HCT116 (cell line): ENCODE measurements around the gene NPIPA5. TPM values are rescaled to one million over a fixed set of nuclear protein-coding genes. Genes with fewer than 3 reads are reported as not detected.

Source experiments
- ATAC-seq: fragments of 200-7000 bp; cut with Tn5 transposase; 2 replicates; pipeline ENCODE4 v1.9.1; 2020; ENCODE audit warnings: mild to moderate bottlenecking, moderate library complexity
- BruUV-seq: library from RNA; stranded (reverse); fragments of 400-500 nt; replicated peaks from 2 replicates; lab custom pipeline; 2021; lab: Mats Ljungman, UMichigan
- CTCF ChIA-PET: fragments of 300-600 bp; sonication (Branson Sonifier 250); formaldehyde crosslinking; loops from one replicate; lab custom pipeline; 2021; ENCODE audit warnings: antibody characterized with exemption; lab: Charles Lee
- POLR2A ChIA-PET: fragments of 300-600, 350-600 bp; sonication (Branson Sonifier 250); formaldehyde crosslinking; loops from one replicate; lab custom pipeline; 2021; ENCODE audit warnings: antibody characterized with exemption; lab: Charles Lee
- RAD21 ChIA-PET, 2 experiments: fragments of 300-600 bp; sonication (Branson Sonifier 250); formaldehyde crosslinking; loops; one replicate each; lab custom pipeline; 2023; ENCODE audit warnings: low total read pairs in 2 of 2; ENCODE audit not compliant: uncharacterized antibody in 2 of 2, unreplicated experiment in 2 of 2, low non-redundant PET in 1 of 2; lab: Charles Lee
- DNase-seq: peaks from one replicate; pipeline ENCODE4 v3.0.0-alpha.2; 2010; ENCODE audit warnings: low read depth, low spot score
- H2AFZ ChIP-seq: fragments of 200-600 bp; shearing (Covaris generic), sonication (generic); 2 replicates; pipeline ENCODE4 v1.6.1; 2017; ENCODE audit warnings: low read depth, mixed run types, mixed read lengths, antibody characterized with exemption, low read length; ENCODE audit not compliant: poor library complexity, severe bottlenecking
- H3K27ac ChIP-seq: 2 replicates; pipeline ENCODE4 v1.5.1; 2012; ENCODE audit warnings: low read depth, low read length
- H3K27me3 ChIP-seq: fragments of 200-600 bp; sonication (generic); 2 replicates; pipeline ENCODE4 v1.6.1; 2016; ENCODE audit warnings: mixed run types, low read length, mixed read lengths; ENCODE audit not compliant: insufficient read depth
- H3K36me3 ChIP-seq, 2 experiments: fragments of 200-500 bp in 1 of 2; fragments of 200-600 bp in 1 of 2; sonication (Bioruptor generic) in 1 of 2; sonication (generic) in 1 of 2; 2 replicates each; pipeline versions ENCODE4 v1.5.1 to v1.6.1; 2014 to 2016; ENCODE audit warnings: low read length in 2 of 2, inconsistent platforms in 1 of 2, mixed read lengths in 1 of 2, mixed run types in 1 of 2; ENCODE audit not compliant: insufficient read depth in 2 of 2, control insufficient read depth in 1 of 2
- H3K4me1 ChIP-seq, 2 experiments: fragments of 200-600 bp in 1 of 2; sonication (generic) in 1 of 2; 2 replicates each; pipeline versions ENCODE4 v1.5.1 to v1.6.1; 2012 to 2017; ENCODE audit warnings: low read length in 2 of 2, inconsistent platforms in 1 of 2, mild to moderate bottlenecking in 1 of 2, mixed read lengths in 1 of 2, mixed run types in 1 of 2, moderate library complexity in 1 of 2; ENCODE audit not compliant: insufficient read depth in 2 of 2, control insufficient read depth in 1 of 2
- H3K4me2 ChIP-seq: fragments of 200-600 bp; sonication (generic); 2 replicates; pipeline ENCODE4 v1.6.1; 2017; ENCODE audit warnings: mixed run types, low read length, mixed read lengths
- H3K4me3 ChIP-seq, 2 experiments: fragments of 200-600 bp in 1 of 2; sonication (generic) in 1 of 2; replicated peaks in 1 of 2; 2 replicates each; pipeline ENCODE4 v1.5.1; 2011 to 2016; ENCODE audit warnings: low read length in 2 of 2, control low read depth in 1 of 2, low read depth in 1 of 2, mild to moderate bottlenecking in 1 of 2, mixed read lengths in 1 of 2, mixed run types in 1 of 2
- H3K79me2 ChIP-seq: fragments of 200-600 bp; sonication (generic); 2 replicates; pipeline ENCODE4 v1.6.1; 2017; ENCODE audit warnings: mild to moderate bottlenecking, mixed run types, low read length, moderate library complexity, mixed read lengths; ENCODE audit not compliant: insufficient read depth
- H3K9ac ChIP-seq: fragments of 200-600 bp; sonication (generic); 2 replicates; pipeline ENCODE4 v1.6.1; 2016; ENCODE audit warnings: low read length, mixed read lengths
- H3K9me2 ChIP-seq: fragments of 200-600 bp; sonication (generic), shearing (Covaris generic); 2 replicates; pipeline ENCODE4 v1.6.1; 2017; ENCODE audit warnings: mixed run types, mild to moderate bottlenecking, moderate library complexity; ENCODE audit not compliant: insufficient read depth
- H3K9me3 ChIP-seq, 2 experiments: fragments of 200-500 bp in 1 of 2; fragments of 200-600 bp in 1 of 2; sonication (Bioruptor generic) in 1 of 2; sonication (generic) in 1 of 2; 2 replicates each; pipeline ENCODE4 v1.6.1; 2014 to 2017; ENCODE audit warnings: low read length in 2 of 2, mixed read lengths in 2 of 2, inconsistent platforms in 1 of 2, low read depth in 1 of 2, mild to moderate bottlenecking in 1 of 2, mixed run types in 1 of 2, moderate library complexity in 1 of 2; ENCODE audit not compliant: control insufficient read depth in 1 of 2, insufficient read depth in 1 of 2
- H4K20me1 ChIP-seq: fragments of 200-600 bp; sonication (generic), shearing (Covaris generic); 2 replicates; pipeline ENCODE4 v1.6.1; 2017; ENCODE audit warnings: mixed run types, mild to moderate bottlenecking, moderate library complexity; ENCODE audit not compliant: insufficient read depth
- CBX3 ChIP-seq: IDR thresholded peaks from 2 replicates; pipeline ENCODE4 v1.6.1; 2012; ENCODE audit warnings: low read depth
- CEBPB ChIP-seq: IDR thresholded peaks from 2 replicates; pipeline ENCODE4 v1.6.1; 2012; ENCODE audit warnings: low read depth
- EGR1 ChIP-seq: IDR thresholded peaks from 2 replicates; pipeline ENCODE4 v1.6.1; 2012; ENCODE audit warnings: low read depth
- EZH2 ChIP-seq: fragments of 200-600 bp; sonication (generic); IDR thresholded peaks from 2 replicates; pipeline ENCODE4 v1.6.1; 2017; ENCODE audit warnings: antibody characterized with exemption, mixed run types
- EZH2phosphoT487 ChIP-seq: fragments of 200-600 bp; IDR thresholded peaks from 2 replicates; pipeline ENCODE4 v1.6.1; 2018; ENCODE audit warnings: antibody characterized with exemption, borderline replicate concordance
- FOSL1 ChIP-seq: IDR thresholded peaks from 2 replicates; pipeline ENCODE4 v1.6.1; 2012; ENCODE audit warnings: low read depth
- JUND ChIP-seq: IDR thresholded peaks from 2 replicates; pipeline ENCODE4 v1.6.1; 2012
- POLR2A ChIP-seq: IDR thresholded peaks from 2 replicates; pipeline ENCODE4 v1.7.0; 2011; ENCODE audit warnings: borderline replicate concordance; ENCODE audit not compliant: insufficient read depth, insufficient read length; ENCODE audit errors: extremely low read depth
- RAD21 ChIP-seq: IDR thresholded peaks from 2 replicates; pipeline ENCODE4 v1.6.1; 2012; ENCODE audit warnings: low read depth, mild to moderate bottlenecking
- SIN3A ChIP-seq: IDR thresholded peaks from 2 replicates; pipeline ENCODE4 v1.6.1; 2012; ENCODE audit warnings: low read depth
- SP1 ChIP-seq: IDR thresholded peaks from 2 replicates; pipeline ENCODE4 v1.6.1; 2012; ENCODE audit warnings: low read depth
- SRF ChIP-seq: IDR thresholded peaks from 2 replicates; pipeline ENCODE4 v1.6.1; 2012; ENCODE audit warnings: low read depth
- TCF7L2 ChIP-seq: IDR thresholded peaks from 2 replicates; pipeline ENCODE4 v1.7.0; 2011; ENCODE audit warnings: borderline replicate concordance, inconsistent platforms; ENCODE audit not compliant: insufficient read depth, insufficient read length; ENCODE audit errors: extremely low read depth
- YY1 ChIP-seq: IDR thresholded peaks from 2 replicates; pipeline ENCODE4 v1.6.1; 2011; ENCODE audit warnings: low read length, low read depth, moderate library complexity, mild to moderate bottlenecking; ENCODE audit not compliant: insufficient replicate concordance; ENCODE audit errors: extremely low read depth
- ZFX ChIP-seq: fragments of 450-650 bp; IDR thresholded peaks from 2 replicates; pipeline ENCODE4 v1.6.1; 2017
- ZNF274 ChIP-seq: fragments of 200-500 bp; sonication (Bioruptor generic); IDR thresholded peaks from 2 replicates; pipeline ENCODE4 v1.6.1; 2014; ENCODE audit warnings: mild to moderate bottlenecking, low read depth, low read length, inconsistent platforms
- intact Hi-C: fragments of 100-400 bp; cut with micrococcal nuclease; formaldehyde crosslinking; loops from 2 replicates; pipeline ENCODE4 v1.10.0; 2022
- total RNA-seq: library from RNA; stranded (reverse); gene quantifications from one replicate; pipeline ENCODE4 v1.2.1, GENCODE V29; 2021; ENCODE audit not compliant: unreplicated experiment
- TF ChIP-seq, protein P1 (sequence below): IDR thresholded peaks from 2 replicates; pipeline ENCODE4 v1.6.1; 2012; ENCODE audit warnings: low read depth
- TF ChIP-seq, protein P2 (sequence below): IDR thresholded peaks from 2 replicates; pipeline ENCODE4 v1.6.1; 2011; ENCODE audit warnings: mild to moderate bottlenecking, low read length, moderate library complexity; ENCODE audit not compliant: insufficient replicate concordance; ENCODE audit errors: extremely low read depth
- TF ChIP-seq, protein P3 (sequence below): IDR thresholded peaks from 2 replicates; pipeline ENCODE4 v1.6.1; 2012
- TF ChIP-seq, protein P4 (sequence below), 3 experiments: fragments of 200-600 bp in 1 of 3; sonication (generic) in 1 of 3; IDR thresholded peaks in 2 of 3; conservative IDR thresholded peaks in 1 of 3; 2 replicates each; pipeline ENCODE4 v1.5.1; 2012 to 2017; ENCODE audit warnings: low read depth in 2 of 3, low read length in 2 of 3, antibody characterized with exemption in 1 of 3, borderline replicate concordance in 1 of 3, control low read depth in 1 of 3, mild to moderate bottlenecking in 1 of 3, mixed read lengths in 1 of 3, mixed run types in 1 of 3, moderate library complexity in 1 of 3; ENCODE audit not compliant: insufficient read depth in 1 of 3

NPIPA5 gene
- total RNA-seq, 1 experiment from 2014 or later, result 9.3 TPM

DNA sequence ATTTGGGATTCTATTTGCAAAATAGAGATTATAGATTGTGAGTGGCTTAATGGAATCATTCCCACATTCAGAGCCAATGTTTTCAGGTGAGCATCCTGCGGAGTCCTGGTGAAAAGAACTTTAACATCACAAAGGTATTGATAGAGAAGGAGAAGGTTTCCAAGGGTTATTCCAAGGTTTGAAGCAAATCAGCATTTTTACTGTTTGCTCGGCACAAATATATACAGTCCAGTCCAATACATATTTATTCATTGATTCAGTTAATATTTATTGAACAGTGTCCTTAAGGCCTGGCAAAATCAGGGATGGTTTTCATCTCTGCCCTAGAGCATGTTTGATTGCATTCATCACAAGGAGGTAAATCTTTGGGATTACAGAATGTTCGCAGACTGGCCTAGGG lies 23.9 kb upstream of the NPIPA5 start:
- Histone ChIP-seq H2AFZ (no peak overlapping the region), H4K20me1 (no peaks in the 10 kb centered on the region), H3K4me2 (no peak overlapping the region), H3K27me3 (no peaks in the 10 kb centered on the region), H3K4me3 (no peak overlapping the region), H3K9me3 (no peaks in the 10 kb centered on the region), H3K27ac (no peak overlapping the region), H3K36me3 (no peaks in the 10 kb centered on the region), H3K79me2 (no peaks in the 10 kb centered on the region), H3K9ac (no peak overlapping the region), H3K4me1 (no peaks in the 10 kb centered on the region), H3K9me2 (no peaks in the 10 kb centered on the region)
- DNase-seq, result no peak
- no TSS peak for BruUV-seq
- ChIA-PET POLR2A (no interaction called here), CTCF (no interaction called here), RAD21 (no interaction called here)
- no peak for TF ChIP-seq POLR2A
- TF ChIP-seq TCF7L2, result no peak
- no peak for TF ChIP-seq SP1
- TF ChIP-seq YY1, result no peak
- TF ChIP-seq SIN3A, result no peak
- no peak for TF ChIP-seq CEBPB
- TF ChIP-seq SRF, result no peak
- no peak for TF ChIP-seq EGR1
- no peak for TF ChIP-seq RAD21
- no peak for TF ChIP-seq FOSL1
- TF ChIP-seq ZNF274, result no peak
- no peak for TF ChIP-seq EZH2phosphoT487
- TF ChIP-seq, protein P1, sequence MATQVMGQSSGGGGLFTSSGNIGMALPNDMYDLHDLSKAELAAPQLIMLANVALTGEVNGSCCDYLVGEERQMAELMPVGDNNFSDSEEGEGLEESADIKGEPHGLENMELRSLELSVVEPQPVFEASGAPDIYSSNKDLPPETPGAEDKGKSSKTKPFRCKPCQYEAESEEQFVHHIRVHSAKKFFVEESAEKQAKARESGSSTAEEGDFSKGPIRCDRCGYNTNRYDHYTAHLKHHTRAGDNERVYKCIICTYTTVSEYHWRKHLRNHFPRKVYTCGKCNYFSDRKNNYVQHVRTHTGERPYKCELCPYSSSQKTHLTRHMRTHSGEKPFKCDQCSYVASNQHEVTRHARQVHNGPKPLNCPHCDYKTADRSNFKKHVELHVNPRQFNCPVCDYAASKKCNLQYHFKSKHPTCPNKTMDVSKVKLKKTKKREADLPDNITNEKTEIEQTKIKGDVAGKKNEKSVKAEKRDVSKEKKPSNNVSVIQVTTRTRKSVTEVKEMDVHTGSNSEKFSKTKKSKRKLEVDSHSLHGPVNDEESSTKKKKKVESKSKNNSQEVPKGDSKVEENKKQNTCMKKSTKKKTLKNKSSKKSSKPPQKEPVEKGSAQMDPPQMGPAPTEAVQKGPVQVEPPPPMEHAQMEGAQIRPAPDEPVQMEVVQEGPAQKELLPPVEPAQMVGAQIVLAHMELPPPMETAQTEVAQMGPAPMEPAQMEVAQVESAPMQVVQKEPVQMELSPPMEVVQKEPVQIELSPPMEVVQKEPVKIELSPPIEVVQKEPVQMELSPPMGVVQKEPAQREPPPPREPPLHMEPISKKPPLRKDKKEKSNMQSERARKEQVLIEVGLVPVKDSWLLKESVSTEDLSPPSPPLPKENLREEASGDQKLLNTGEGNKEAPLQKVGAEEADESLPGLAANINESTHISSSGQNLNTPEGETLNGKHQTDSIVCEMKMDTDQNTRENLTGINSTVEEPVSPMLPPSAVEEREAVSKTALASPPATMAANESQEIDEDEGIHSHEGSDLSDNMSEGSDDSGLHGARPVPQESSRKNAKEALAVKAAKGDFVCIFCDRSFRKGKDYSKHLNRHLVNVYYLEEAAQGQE, result no peak
- no peak for TF ChIP-seq CBX3
- no peak for TF ChIP-seq ZFX
- TF ChIP-seq, protein P2, sequence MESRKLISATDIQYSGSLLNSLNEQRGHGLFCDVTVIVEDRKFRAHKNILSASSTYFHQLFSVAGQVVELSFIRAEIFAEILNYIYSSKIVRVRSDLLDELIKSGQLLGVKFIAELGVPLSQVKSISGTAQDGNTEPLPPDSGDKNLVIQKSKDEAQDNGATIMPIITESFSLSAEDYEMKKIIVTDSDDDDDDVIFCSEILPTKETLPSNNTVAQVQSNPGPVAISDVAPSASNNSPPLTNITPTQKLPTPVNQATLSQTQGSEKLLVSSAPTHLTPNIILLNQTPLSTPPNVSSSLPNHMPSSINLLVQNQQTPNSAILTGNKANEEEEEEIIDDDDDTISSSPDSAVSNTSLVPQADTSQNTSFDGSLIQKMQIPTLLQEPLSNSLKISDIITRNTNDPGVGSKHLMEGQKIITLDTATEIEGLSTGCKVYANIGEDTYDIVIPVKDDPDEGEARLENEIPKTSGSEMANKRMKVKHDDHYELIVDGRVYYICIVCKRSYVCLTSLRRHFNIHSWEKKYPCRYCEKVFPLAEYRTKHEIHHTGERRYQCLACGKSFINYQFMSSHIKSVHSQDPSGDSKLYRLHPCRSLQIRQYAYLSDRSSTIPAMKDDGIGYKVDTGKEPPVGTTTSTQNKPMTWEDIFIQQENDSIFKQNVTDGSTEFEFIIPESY, result no peak
- TF ChIP-seq, protein P3, sequence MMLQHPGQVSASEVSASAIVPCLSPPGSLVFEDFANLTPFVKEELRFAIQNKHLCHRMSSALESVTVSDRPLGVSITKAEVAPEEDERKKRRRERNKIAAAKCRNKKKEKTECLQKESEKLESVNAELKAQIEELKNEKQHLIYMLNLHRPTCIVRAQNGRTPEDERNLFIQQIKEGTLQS, result no peak
- TF ChIP-seq, protein P4, sequence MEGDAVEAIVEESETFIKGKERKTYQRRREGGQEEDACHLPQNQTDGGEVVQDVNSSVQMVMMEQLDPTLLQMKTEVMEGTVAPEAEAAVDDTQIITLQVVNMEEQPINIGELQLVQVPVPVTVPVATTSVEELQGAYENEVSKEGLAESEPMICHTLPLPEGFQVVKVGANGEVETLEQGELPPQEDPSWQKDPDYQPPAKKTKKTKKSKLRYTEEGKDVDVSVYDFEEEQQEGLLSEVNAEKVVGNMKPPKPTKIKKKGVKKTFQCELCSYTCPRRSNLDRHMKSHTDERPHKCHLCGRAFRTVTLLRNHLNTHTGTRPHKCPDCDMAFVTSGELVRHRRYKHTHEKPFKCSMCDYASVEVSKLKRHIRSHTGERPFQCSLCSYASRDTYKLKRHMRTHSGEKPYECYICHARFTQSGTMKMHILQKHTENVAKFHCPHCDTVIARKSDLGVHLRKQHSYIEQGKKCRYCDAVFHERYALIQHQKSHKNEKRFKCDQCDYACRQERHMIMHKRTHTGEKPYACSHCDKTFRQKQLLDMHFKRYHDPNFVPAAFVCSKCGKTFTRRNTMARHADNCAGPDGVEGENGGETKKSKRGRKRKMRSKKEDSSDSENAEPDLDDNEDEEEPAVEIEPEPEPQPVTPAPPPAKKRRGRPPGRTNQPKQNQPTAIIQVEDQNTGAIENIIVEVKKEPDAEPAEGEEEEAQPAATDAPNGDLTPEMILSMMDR (IDR thresholded peaks at IDR 0.05 in 2 of 3, conservative IDR thresholded peaks at IDR 0.05 in 1 of 3; ENCODE audit: borderline replicate concordance in 1 of 3, insufficient read depth in 1 of 3, low read depth in 2 of 3, low read length in 2 of 3), result no peak
- TF ChIP-seq EZH2, result no peak
- no peak for TF ChIP-seq JUND
- intact Hi-C loops, result no loop called here
- ATAC-seq, result no peak
